ENCODE data around the gene TAS2R60. TPM values are rescaled to one million over a fixed set of nuclear protein-coding genes. Genes with fewer than 3 reads are reported as not detected.

The TAS2R60 gene
- under 1 TPM; 0.26 to 0.29 TPM for total RNA-seq

- no peak for ATAC-seq
- CTCF ChIA-PET, result no interaction called here
- POLR2A ChIA-PET, result no interaction called here
- Mint-ChIP-seq H3K27me3 (ENCODE audit: low read depth) (peaks cover 2% of the 10 kb centered on the region), H3K4me3 (no peak within 1 kb of the TSS), H3K9me3 (ENCODE audit: insufficient read depth) (no peaks in the 10 kb centered on the region), H3K36me3 (ENCODE audit: low read depth) (no peaks in the 10 kb centered on the region), H3K27ac (no peak within 1 kb of the TSS), H3K4me1 (ENCODE audit: low read depth) (no peaks in the 10 kb centered on the region)
- DNase-seq, result no peak
These were observed at the start of gene TAS2R60 for GRCh38 chr7:143443153-143443552. TAS2R60 (plus strand) TSS chr7:143443453; CDS start chr7:143443453, 0 bp downstream.

- Mint-ChIP-seq H3K4me3 (no peak overlapping the region), H3K4me1 (ENCODE audit: low read depth) (peaks cover 33% of the 10 kb centered on the region), H3K36me3 (ENCODE audit: low read depth) (peaks cover 54% of the 10 kb centered on the region), H3K27me3 (ENCODE audit: low read depth) (no peaks in the 10 kb centered on the region), H3K27ac (no peak overlapping the region), H3K9me3 (ENCODE audit: insufficient read depth) (no peaks in the 10 kb centered on the region)
- ChIA-PET CTCF (no interaction called here), POLR2A (interaction anchor here (1.6 to 3.2 kb wide), 2 partner anchors 10 to 13 kb away, joined by 3 to 9 read pairs; no protein-coding TSS in a partner anchor)
- no peak for DNase-seq
- ATAC-seq, result no peak
These were observed 49.2 kb upstream of the TAS2R60 start for GRCh38 chr7:143394068-143394467.

- no peak for DNase-seq
- Mint-ChIP-seq H3K36me3 (ENCODE audit: low read depth) (peaks cover 47% of the 10 kb centered on the region), H3K27me3 (ENCODE audit: low read depth) (no peaks in the 10 kb centered on the region), H3K4me3 (no peak overlapping the region), H3K4me1 (ENCODE audit: low read depth) (peaks cover 26% of the 10 kb centered on the region), H3K27ac (peak overlapping the region; percentile 1), H3K9me3 (ENCODE audit: insufficient read depth) (no peaks in the 10 kb centered on the region)
- ChIA-PET POLR2A (interaction anchor here (3.2 kb wide), 1 partner anchor 10 kb away, joined by 9 read pairs; no protein-coding TSS in a partner anchor), CTCF (no interaction called here)
- no peak for ATAC-seq
These were observed 48.5 kb upstream of the TAS2R60 start for GRCh38 chr7:143394777-143395176.

GRCh38 chr7:143395187-143396149 lies 47.8 kb upstream of the TAS2R60 start:
- Mint-ChIP-seq H3K27ac (peak overlapping the region; percentile 1), H3K36me3 (ENCODE audit: low read depth) (peaks cover 40% of the 10 kb centered on the region), H3K4me1 (ENCODE audit: low read depth) (peaks cover 20% of the 10 kb centered on the region), H3K9me3 (ENCODE audit: insufficient read depth) (no peaks in the 10 kb centered on the region), H3K27me3 (ENCODE audit: low read depth) (no peaks in the 10 kb centered on the region), H3K4me3 (no peak overlapping the region)
- ChIA-PET POLR2A (interaction anchor here (3.2 kb wide), 1 partner anchor 11 kb away, joined by 9 read pairs; no protein-coding TSS in a partner anchor), CTCF (interaction anchor here (1.2 kb wide), 1 partner anchor 11 kb away, joined by 3 read pairs; no protein-coding TSS in a partner anchor)
- ATAC-seq (no peak), DNase-seq (no peak)

- ATAC-seq (no peak), DNase-seq (no peak)
- no peaks in the 10 kb centered on the region for H3K27me3 Mint-ChIP-seq (ENCODE audit: low read depth)
- H3K4me3 Mint-ChIP-seq, result no peak overlapping the region
- H3K27ac Mint-ChIP-seq, result no peak overlapping the region
- no peaks in the 10 kb centered on the region for H3K9me3 Mint-ChIP-seq (ENCODE audit: insufficient read depth)
- H3K4me1 Mint-ChIP-seq (ENCODE audit: low read depth), result peaks cover 18% of the 10 kb centered on the region
- H3K36me3 Mint-ChIP-seq (ENCODE audit: low read depth), result peaks cover 35% of the 10 kb centered on the region
- POLR2A ChIA-PET, result interaction anchor here (0.8 kb wide), 2 partner anchors 8 to 10 kb away, joined by 3 to 7 read pairs; no protein-coding TSS in a partner anchor
- CTCF ChIA-PET, result interaction anchor here (0.7 to 1.4 kb wide), 3 partner anchors 11 to 20 kb away, joined by 3 to 6 read pairs (median 3); no protein-coding TSS in a partner anchor
These were observed 47.1 kb upstream of the TAS2R60 start for GRCh38 chr7:143396182-143396581.

GRCh38 chr7:143396625-143397556 lies 46.4 kb upstream of the TAS2R60 start:
- no peak for ATAC-seq
- no peaks in the 10 kb centered on the region for H3K9me3 Mint-ChIP-seq (ENCODE audit: insufficient read depth)
- CTCF ChIA-PET, result interaction anchor here (0.7 to 1.4 kb wide), 3 partner anchors 10 to 20 kb away, joined by 3 to 6 read pairs (median 3); no protein-coding TSS in a partner anchor
- no peak overlapping the region for H3K27ac Mint-ChIP-seq
- H3K27me3 Mint-ChIP-seq (ENCODE audit: low read depth), result no peaks in the 10 kb centered on the region
- H3K4me3 Mint-ChIP-seq, result no peak overlapping the region
- H3K36me3 Mint-ChIP-seq (ENCODE audit: low read depth), result peaks cover 29% of the 10 kb centered on the region
- POLR2A ChIA-PET, result interaction anchor here (0.8 to 1.0 kb wide), 3 partner anchors 8 to 9 kb away, joined by 3 to 7 read pairs (median 3); no protein-coding TSS in a partner anchor
- H3K4me1 Mint-ChIP-seq (ENCODE audit: low read depth), result peaks cover 14% of the 10 kb centered on the region
- no peak for DNase-seq

GRCh38 chr7:143397710-143398530 lies 45.3 kb upstream of the TAS2R60 start:
- no peak for DNase-seq
- peaks cover 11% of the 10 kb centered on the region for H3K4me1 Mint-ChIP-seq (ENCODE audit: low read depth)
- no peaks in the 10 kb centered on the region for H3K9me3 Mint-ChIP-seq (ENCODE audit: insufficient read depth)
- ChIA-PET CTCF (interaction anchor here (1.4 kb wide), 2 partner anchors 18 to 19 kb away, joined by 4 to 6 read pairs; no protein-coding TSS in a partner anchor), POLR2A (interaction anchor here (1.0 kb wide), 1 partner anchor 9 kb away, joined by 3 read pairs; no protein-coding TSS in a partner anchor)
- no peak overlapping the region for H3K4me3 Mint-ChIP-seq
- no peaks in the 10 kb centered on the region for H3K27me3 Mint-ChIP-seq (ENCODE audit: low read depth)
- H3K27ac Mint-ChIP-seq, result no peak overlapping the region
- H3K36me3 Mint-ChIP-seq (ENCODE audit: low read depth), result peaks cover 20% of the 10 kb centered on the region
- no peak for ATAC-seq

- Mint-ChIP-seq H3K27me3 (ENCODE audit: low read depth) (no peaks in the 10 kb centered on the region), H3K9me3 (ENCODE audit: insufficient read depth) (no peaks in the 10 kb centered on the region), H3K4me3 (no peak overlapping the region), H3K4me1 (ENCODE audit: low read depth) (peaks cover 14% of the 10 kb centered on the region), H3K27ac (no peak overlapping the region), H3K36me3 (ENCODE audit: low read depth) (peaks cover 16% of the 10 kb centered on the region)
- DNase-seq (no peak), ATAC-seq (no peak)
- POLR2A ChIA-PET, result no interaction called here
- CTCF ChIA-PET, result interaction anchor here (1.4 kb wide), 1 partner anchor 17 kb away, joined by 4 read pairs; no protein-coding TSS in a partner anchor
These were observed 44.6 kb upstream of the TAS2R60 start for GRCh38 chr7:143398616-143399015.

- DNase-seq (no peak), ATAC-seq (no peak)
- H3K36me3 Mint-ChIP-seq (ENCODE audit: low read depth), result peaks cover 11% of the 10 kb centered on the region
- peaks cover 14% of the 10 kb centered on the region for H3K4me1 Mint-ChIP-seq (ENCODE audit: low read depth)
- POLR2A ChIA-PET, result no interaction called here
- CTCF ChIA-PET, result interaction anchor here (1.4 kb wide), 1 partner anchor 17 kb away, joined by 4 read pairs; no protein-coding TSS in a partner anchor
- H3K27ac Mint-ChIP-seq, result no peak overlapping the region
- no peaks in the 10 kb centered on the region for H3K27me3 Mint-ChIP-seq (ENCODE audit: low read depth)
- H3K9me3 Mint-ChIP-seq (ENCODE audit: insufficient read depth), result no peaks in the 10 kb centered on the region
- no peak overlapping the region for H3K4me3 Mint-ChIP-seq
These were observed 44.1 kb upstream of the TAS2R60 start for GRCh38 chr7:143399151-143399550.

GRCh38 chr7:143399642-143400041 lies 43.6 kb upstream of the TAS2R60 start:
- ChIA-PET POLR2A (no interaction called here), CTCF (no interaction called here)
- ATAC-seq (no peak), DNase-seq (no peak)
- H3K27me3 Mint-ChIP-seq (ENCODE audit: low read depth), result no peaks in the 10 kb centered on the region
- peaks cover 11% of the 10 kb centered on the region for H3K4me1 Mint-ChIP-seq (ENCODE audit: low read depth)
- H3K9me3 Mint-ChIP-seq (ENCODE audit: insufficient read depth), result no peaks in the 10 kb centered on the region
- H3K4me3 Mint-ChIP-seq, result no peak overlapping the region
- H3K27ac Mint-ChIP-seq, result no peak overlapping the region
- H3K36me3 Mint-ChIP-seq (ENCODE audit: low read depth), result peaks cover 11% of the 10 kb centered on the region

Data from activated CD8-positive, alpha-beta T cell treated with anti-CD3 and anti-CD28 coated beads, Interleukin-2, amount 10 ng/mL, durations not matched to agents 7 days and 5 days (primary cell).